ENCODE data around the gene ABCC8. TPM values are rescaled to one million over a fixed set of nuclear protein-coding genes. Genes with fewer than 3 reads are reported as not detected.

ABCC8 gene
- total RNA-seq, 6 experiments from 2014 or later: not detected

DNA sequence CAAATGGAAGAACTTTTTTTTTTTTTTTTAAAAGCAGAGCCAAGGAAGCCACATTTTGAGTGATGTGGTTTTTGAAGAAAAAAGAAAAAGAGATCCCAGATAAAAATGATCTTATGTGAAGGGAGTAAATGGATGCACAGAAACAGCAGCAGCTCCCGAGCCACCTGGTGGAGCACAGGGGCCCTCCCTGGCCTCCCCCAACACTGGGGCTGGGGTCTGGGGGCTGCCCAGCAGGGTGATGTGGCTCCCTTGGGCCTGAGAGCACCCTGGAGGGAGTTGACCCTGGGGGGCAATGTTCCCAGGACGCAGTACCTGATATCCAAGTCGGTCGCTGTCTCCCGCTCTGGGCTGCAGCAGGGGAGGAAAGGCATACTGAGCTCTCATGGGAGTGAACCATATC lies 61.7 kb downstream of the ABCC8 start:
- Mint-ChIP-seq H3K27ac (no peak overlapping the region), H3K4me3 (no peak overlapping the region), H3K36me3 (ENCODE audit: low read depth) (no peaks in the 10 kb centered on the region), H3K4me1 (ENCODE audit: low read depth) (no peaks in the 10 kb centered on the region), H3K9me3 (no peaks in the 10 kb centered on the region), H3K27me3 (ENCODE audit: insufficient read depth) (peaks cover 55% of the 10 kb centered on the region)
- TF ChIP-seq, protein P1, sequence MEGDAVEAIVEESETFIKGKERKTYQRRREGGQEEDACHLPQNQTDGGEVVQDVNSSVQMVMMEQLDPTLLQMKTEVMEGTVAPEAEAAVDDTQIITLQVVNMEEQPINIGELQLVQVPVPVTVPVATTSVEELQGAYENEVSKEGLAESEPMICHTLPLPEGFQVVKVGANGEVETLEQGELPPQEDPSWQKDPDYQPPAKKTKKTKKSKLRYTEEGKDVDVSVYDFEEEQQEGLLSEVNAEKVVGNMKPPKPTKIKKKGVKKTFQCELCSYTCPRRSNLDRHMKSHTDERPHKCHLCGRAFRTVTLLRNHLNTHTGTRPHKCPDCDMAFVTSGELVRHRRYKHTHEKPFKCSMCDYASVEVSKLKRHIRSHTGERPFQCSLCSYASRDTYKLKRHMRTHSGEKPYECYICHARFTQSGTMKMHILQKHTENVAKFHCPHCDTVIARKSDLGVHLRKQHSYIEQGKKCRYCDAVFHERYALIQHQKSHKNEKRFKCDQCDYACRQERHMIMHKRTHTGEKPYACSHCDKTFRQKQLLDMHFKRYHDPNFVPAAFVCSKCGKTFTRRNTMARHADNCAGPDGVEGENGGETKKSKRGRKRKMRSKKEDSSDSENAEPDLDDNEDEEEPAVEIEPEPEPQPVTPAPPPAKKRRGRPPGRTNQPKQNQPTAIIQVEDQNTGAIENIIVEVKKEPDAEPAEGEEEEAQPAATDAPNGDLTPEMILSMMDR (IDR thresholded peaks at IDR 0.05): no peak
- no peak for DNase-seq

- TF ChIP-seq, protein P1 (IDR thresholded peaks at IDR 0.05): no peak
- no peak for DNase-seq
- no peaks in the 10 kb centered on the region for H3K4me1 Mint-ChIP-seq (ENCODE audit: low read depth)
- H3K27ac Mint-ChIP-seq: no peak overlapping the region
- H3K9me3 Mint-ChIP-seq: no peaks in the 10 kb centered on the region
- H3K36me3 Mint-ChIP-seq (ENCODE audit: low read depth): no peaks in the 10 kb centered on the region
- no peak overlapping the region for H3K4me3 Mint-ChIP-seq
- H3K27me3 Mint-ChIP-seq (ENCODE audit: insufficient read depth): peaks cover 53% of the 10 kb centered on the region
These were observed 62.3 kb downstream of the ABCC8 start for GRCh38 chr11:17414317-17414737.

- H3K4me3 Mint-ChIP-seq: no peak overlapping the region
- no peaks in the 10 kb centered on the region for H3K36me3 Mint-ChIP-seq (ENCODE audit: low read depth)
- no peaks in the 10 kb centered on the region for H3K9me3 Mint-ChIP-seq
- no peak overlapping the region for H3K27ac Mint-ChIP-seq
- H3K27me3 Mint-ChIP-seq (ENCODE audit: insufficient read depth): peaks cover 47% of the 10 kb centered on the region
- TF ChIP-seq, protein P1 (IDR thresholded peaks at IDR 0.05): no peak
- no peak for DNase-seq
- no peaks in the 10 kb centered on the region for H3K4me1 Mint-ChIP-seq (ENCODE audit: low read depth)
These were observed 63.0 kb downstream of the ABCC8 start for GRCh38 chr11:17413414-17414316.

- Mint-ChIP-seq H3K27me3 (ENCODE audit: insufficient read depth) (peaks cover 37% of the 10 kb centered on the region), H3K4me3 (no peak overlapping the region), H3K9me3 (peaks cover 2% of the 10 kb centered on the region), H3K4me1 (ENCODE audit: low read depth) (no peaks in the 10 kb centered on the region), H3K27ac (no peak overlapping the region), H3K36me3 (ENCODE audit: low read depth) (no peaks in the 10 kb centered on the region)
- no peak for DNase-seq
- TF ChIP-seq, protein P1 (IDR thresholded peaks at IDR 0.05): no peak
These were observed 64.0 kb downstream of the ABCC8 start for GRCh38 chr11:17412488-17413180.

DNA sequence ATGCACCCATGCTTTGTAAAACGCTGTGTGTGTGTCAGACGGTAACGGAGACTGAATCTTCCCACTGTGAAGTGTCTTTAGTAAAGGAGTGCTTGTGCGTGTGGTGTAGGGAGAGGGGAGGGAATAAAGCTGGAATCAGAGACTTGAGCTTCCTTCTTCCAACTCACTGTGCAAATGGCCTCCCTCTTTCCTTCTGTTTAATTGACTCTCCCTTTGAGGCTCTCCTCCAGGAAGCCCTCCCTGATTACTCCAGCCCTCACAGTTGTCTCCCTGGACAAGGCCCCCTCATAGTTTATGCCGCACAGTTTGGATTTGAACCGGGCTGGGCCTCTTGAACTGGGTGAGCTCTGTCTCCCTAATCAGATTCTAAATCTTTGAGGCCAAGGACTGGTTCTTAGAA lies 65.2 kb downstream of the ABCC8 start:
- peaks cover 32% of the 10 kb centered on the region for H3K27me3 Mint-ChIP-seq (ENCODE audit: insufficient read depth)
- no peak for DNase-seq
- no peak overlapping the region for H3K4me3 Mint-ChIP-seq
- TF ChIP-seq, protein P1 (IDR thresholded peaks at IDR 0.05): no peak
- H3K27ac Mint-ChIP-seq: no peak overlapping the region
- H3K9me3 Mint-ChIP-seq: peaks cover 6% of the 10 kb centered on the region
- no peaks in the 10 kb centered on the region for H3K36me3 Mint-ChIP-seq (ENCODE audit: low read depth)
- H3K4me1 Mint-ChIP-seq (ENCODE audit: low read depth): no peaks in the 10 kb centered on the region

Data from HFFc6 (cell line).